ENCODE measurements around the gene CYP3A5.
"Not testable (repeated sequence)": the region's sequence is repeated elsewhere in the genome, so short reads cannot be mapped to it uniquely, and the experiment has no call there.

Gene CYP3A5

DNA sequence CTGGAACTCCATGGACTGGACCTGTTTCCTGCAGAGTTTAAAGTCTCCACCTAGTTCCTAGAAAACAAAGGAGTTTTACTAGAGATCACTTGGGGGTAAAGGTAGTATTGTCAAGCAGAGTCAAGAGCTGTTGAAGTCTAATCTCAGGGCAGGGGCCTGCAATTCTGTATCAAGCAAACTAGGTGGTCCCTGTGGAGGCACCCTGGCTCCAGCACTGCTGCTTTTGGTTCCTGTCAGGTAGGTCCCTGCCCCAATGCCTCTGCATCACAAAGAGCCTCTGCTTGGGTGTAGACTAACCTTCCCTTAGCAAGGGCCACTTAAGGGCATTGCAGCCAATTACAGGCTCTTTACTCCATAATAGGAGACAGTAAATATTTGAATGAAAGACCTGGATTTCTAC lies 40.5 kb downstream of the CYP3A5 start:
- Histone ChIP-seq H3K9me3 (ENCODE audit: insufficient read depth, low read length) (no peaks in the 10 kb centered on the region), H3K4me2 (ENCODE audit: low read length) (no peak overlapping the region), H3K27ac (ENCODE audit: low read length) (no peak overlapping the region), H3K27me3 (ENCODE audit: low read depth, low read length) (no peaks in the 10 kb centered on the region), H3K9ac (ENCODE audit: low read length) (no peak overlapping the region), H3K79me2 (ENCODE audit: low read length) (no peaks in the 10 kb centered on the region), H4K20me1 (ENCODE audit: insufficient read depth, low read length) (no peaks in the 10 kb centered on the region), H3K36me3 (replicated peaks; ENCODE audit: low read depth, low read length) (no peaks in the 10 kb centered on the region), H2AFZ (ENCODE audit: low read depth, low read length) (no peak overlapping the region), H3K4me1 (ENCODE audit: low read length) (no peaks in the 10 kb centered on the region), H3K4me3 (ENCODE audit: low read length) (no peak overlapping the region)
- TF ChIP-seq CTCF (IDR thresholded peaks at IDR 0.05; ENCODE audit: low read depth, low read length) (no peak), EZH2phosphoT487 (IDR thresholded peaks at IDR 0.05; ENCODE audit: low read depth) (no peak)

DNA sequence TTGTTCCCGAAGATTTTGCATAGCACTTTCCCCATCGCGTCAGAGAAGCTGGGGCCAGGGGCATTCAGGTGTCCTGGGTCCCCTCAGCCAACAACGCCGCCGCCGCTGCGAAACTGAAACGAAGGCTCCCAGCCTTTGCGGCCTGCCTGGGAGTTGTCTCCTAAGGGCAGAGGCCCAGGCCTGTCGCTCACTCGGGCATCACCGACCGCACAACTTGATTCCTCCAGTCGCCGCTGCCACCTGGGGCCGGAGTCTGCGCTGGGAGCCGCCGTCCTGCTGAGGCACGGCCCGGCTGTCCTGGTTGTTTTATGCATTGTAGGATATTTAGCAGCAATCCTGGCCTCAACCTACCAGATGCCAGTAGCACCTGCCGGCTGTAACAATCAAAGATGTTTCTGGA lies 41.1 kb downstream of the CYP3A5 start:
- no peaks in the 10 kb centered on the region for H3K9me3 ChIP-seq (ENCODE audit: insufficient read depth, low read length)
- no peaks in the 10 kb centered on the region for H3K79me2 ChIP-seq (ENCODE audit: low read length)
- no peaks in the 10 kb centered on the region for H3K27me3 ChIP-seq (ENCODE audit: low read depth, low read length)
- H3K27ac ChIP-seq (ENCODE audit: low read length): no peak overlapping the region
- H3K4me1 ChIP-seq (ENCODE audit: low read length): no peaks in the 10 kb centered on the region
- H3K4me3 ChIP-seq (ENCODE audit: low read length): no peak overlapping the region
- no peak for TF ChIP-seq EZH2phosphoT487 (IDR thresholded peaks at IDR 0.05; ENCODE audit: low read depth)
- TF ChIP-seq CTCF (IDR thresholded peaks at IDR 0.05; ENCODE audit: low read depth, low read length): no peak
- no peaks in the 10 kb centered on the region for H4K20me1 ChIP-seq (ENCODE audit: insufficient read depth, low read length)
- no peak overlapping the region for H3K9ac ChIP-seq (ENCODE audit: low read length)
- H2AFZ ChIP-seq (ENCODE audit: low read depth, low read length): no peak overlapping the region
- H3K4me2 ChIP-seq (ENCODE audit: low read length): no peak overlapping the region
- H3K36me3 ChIP-seq (replicated peaks; ENCODE audit: low read depth, low read length): peaks cover 3% of the 10 kb centered on the region

- H3K79me2 ChIP-seq (ENCODE audit: low read length); H3K36me3 ChIP-seq (replicated peaks; ENCODE audit: low read depth, low read length); H3K27me3 ChIP-seq (ENCODE audit: low read depth, low read length); H3K9me3 ChIP-seq (ENCODE audit: insufficient read depth, low read length); H3K9ac ChIP-seq (ENCODE audit: low read length); H2AFZ ChIP-seq (ENCODE audit: low read depth, low read length); H3K4me1 ChIP-seq (ENCODE audit: low read length); H3K27ac ChIP-seq (ENCODE audit: low read length); H3K4me2 ChIP-seq (ENCODE audit: low read length); H3K4me3 ChIP-seq (ENCODE audit: low read length); H4K20me1 ChIP-seq (ENCODE audit: insufficient read depth, low read length): not testable (repeated sequence)
Measured at GRCh38 chr7:99637414-99637813, 42.4 kb downstream of the CYP3A5 start.

GRCh38 chr7:99631295-99632109 lies 48.3 kb downstream of the CYP3A5 start:
- Histone ChIP-seq H4K20me1 (ENCODE audit: insufficient read depth, low read length) (no peaks in the 10 kb centered on the region), H3K36me3 (replicated peaks; ENCODE audit: low read depth, low read length) (peaks cover 42% of the 10 kb centered on the region), H3K4me3 (ENCODE audit: low read length) (no peak overlapping the region), H3K4me1 (ENCODE audit: low read length) (no peaks in the 10 kb centered on the region), H3K79me2 (ENCODE audit: low read length) (no peaks in the 10 kb centered on the region), H3K9ac (ENCODE audit: low read length) (no peak overlapping the region), H3K9me3 (ENCODE audit: insufficient read depth, low read length) (no peaks in the 10 kb centered on the region), H3K27ac (ENCODE audit: low read length) (no peak overlapping the region), H3K4me2 (ENCODE audit: low read length) (no peak overlapping the region), H3K27me3 (ENCODE audit: low read depth, low read length) (no peaks in the 10 kb centered on the region), H2AFZ (ENCODE audit: low read depth, low read length) (no peak overlapping the region)
- TF ChIP-seq EZH2phosphoT487 (IDR thresholded peaks at IDR 0.05; ENCODE audit: low read depth) (no peak), CTCF (IDR thresholded peaks at IDR 0.05; ENCODE audit: low read depth, low read length) (no peak)

Data from OCI-LY3 (cell line).